22Rv1 (cell line): ENCODE measurements around the gene ACACA.

Source experiments
- H3K27ac ChIP-seq: fragments of 450-650 bp; 2 replicates; pipeline ENCODE4 v1.5.1; 2017
- CTCF ChIP-seq: fragments of 450-650 bp; IDR thresholded peaks from 2 replicates; pipeline ENCODE4 v1.5.1; 2017; ENCODE audit warnings: mild to moderate bottlenecking

The ACACA gene

DNA sequence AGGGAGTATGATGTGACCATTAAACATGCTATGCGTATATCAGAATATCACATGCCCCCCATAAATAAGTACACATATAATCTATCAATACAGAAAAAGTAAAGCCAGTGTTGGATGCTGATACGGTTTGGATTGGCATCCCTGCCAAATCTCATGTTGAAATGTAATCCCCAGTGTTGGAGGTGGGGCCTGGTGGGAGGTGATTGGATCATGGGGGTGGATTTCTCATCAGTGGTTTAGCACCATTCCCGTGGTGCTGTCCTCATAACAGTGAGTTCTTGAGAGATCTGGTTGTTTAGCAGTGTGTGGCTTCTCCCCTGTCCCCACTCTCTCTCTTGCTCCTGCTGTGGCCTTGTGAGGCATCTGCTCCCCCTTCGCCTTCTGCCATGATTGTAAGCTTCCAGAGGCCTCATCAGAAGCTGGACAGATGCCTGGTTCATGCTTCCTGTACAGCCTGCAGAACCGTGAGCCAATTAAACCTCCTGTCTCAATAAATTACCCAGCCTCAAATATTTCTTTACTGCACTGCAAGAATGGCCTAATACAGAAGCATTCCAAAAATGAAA is 369.0 kb downstream of the ACACA start:
- TF ChIP-seq CTCF: no peak
- H3K27ac ChIP-seq: no peak overlapping the region
